Measurements from ENCODE around the gene CYP26C1. TPM values are rescaled to one million over a fixed set of nuclear protein-coding genes. Genes with fewer than 3 reads are reported as not detected.
"Not testable (repeated sequence)": the region's sequence is repeated elsewhere in the genome, so short reads cannot be mapped to it uniquely, and the experiment has no call there.

Gene CYP26C1
- total RNA-seq, 1 donor from 2014 or later = 0.77 TPM

- no peak for DNase-seq (ENCODE audit: low read depth in 2 of 2)
Observed at GRCh38 chr10:93076871-93077270, 16.3 kb downstream of the CYP26C1 start.

GRCh38 chr10:93077860-93078337 lies 17.3 kb downstream of the CYP26C1 start:
- no peak for DNase-seq (ENCODE audit: low read depth in 2 of 2)

- no peak for DNase-seq (ENCODE audit: low read depth in 2 of 2)
Observed at GRCh38 chr10:93079663-93080349, 19.2 kb downstream of the CYP26C1 start.

GRCh38 chr10:93080350-93081046 lies 19.9 kb downstream of the CYP26C1 start:
- DNase-seq (ENCODE audit: low read depth in 2 of 2) = peak in 1 of 2 donors; percentile 52

GRCh38 chr10:93081318-93081717 lies 20.7 kb downstream of the CYP26C1 start:
- DNase-seq (ENCODE audit: low read depth in 2 of 2) = no peak

GRCh38 chr10:93081834-93082233 lies 21.2 kb downstream of the CYP26C1 start:
- DNase-seq (ENCODE audit: low read depth in 2 of 2) = no peak

- no peak for DNase-seq (ENCODE audit: low read depth in 2 of 2)
Observed at GRCh38 chr10:93083743-93084539, 23.3 kb downstream of the CYP26C1 start.

- no peak for DNase-seq (ENCODE audit: low read depth in 2 of 2)
Observed at GRCh38 chr10:93085272-93085859, 24.8 kb downstream of the CYP26C1 start.

- no peak for DNase-seq (ENCODE audit: low read depth in 2 of 2)
Observed at GRCh38 chr10:93086289-93086688, 25.7 kb downstream of the CYP26C1 start.

- DNase-seq (ENCODE audit: low read depth in 2 of 2) = no peak
Observed at GRCh38 chr10:93087846-93088245, 27.2 kb downstream of the CYP26C1 start.

- no peak for DNase-seq (ENCODE audit: low read depth in 2 of 2)
Observed at GRCh38 chr10:93088466-93088865, 27.9 kb downstream of the CYP26C1 start.

GRCh38 chr10:93090619-93091018 lies 30.0 kb downstream of the CYP26C1 start:
- no peak for DNase-seq (ENCODE audit: low read depth in 2 of 2)

GRCh38 chr10:93091960-93092359 lies 31.4 kb downstream of the CYP26C1 start:
- no peak for DNase-seq (ENCODE audit: low read depth in 2 of 2)

GRCh38 chr10:93095225-93095624 lies 34.6 kb downstream of the CYP26C1 start:
- no peak for DNase-seq (ENCODE audit: low read depth in 2 of 2)

GRCh38 chr10:93096901-93097300 lies 36.3 kb downstream of the CYP26C1 start:
- no peak for DNase-seq (ENCODE audit: low read depth in 2 of 2)

GRCh38 chr10:93097386-93097785 lies 36.8 kb downstream of the CYP26C1 start:
- DNase-seq (ENCODE audit: low read depth in 2 of 2) = no peak

GRCh38 chr10:93098816-93099215 lies 38.2 kb downstream of the CYP26C1 start:
- DNase-seq (ENCODE audit: low read depth in 2 of 2) = no peak

- DNase-seq (ENCODE audit: low read depth in 2 of 2) = no peak
Observed at GRCh38 chr10:93099670-93100069, 39.1 kb downstream of the CYP26C1 start.

GRCh38 chr10:93101148-93101547 lies 40.5 kb downstream of the CYP26C1 start:
- not testable (repeated sequence) for DNase-seq (ENCODE audit: low read depth in 2 of 2)

GRCh38 chr10:93103953-93104352 lies 43.4 kb downstream of the CYP26C1 start:
- DNase-seq (ENCODE audit: low read depth in 2 of 2) = no peak

- DNase-seq (ENCODE audit: low read depth in 2 of 2) = no peak
Observed at GRCh38 chr10:93106631-93107072, 46.1 kb downstream of the CYP26C1 start.
